Measurements from ENCODE around the gene PRDM16. TPM values are rescaled to one million over a fixed set of nuclear protein-coding genes. Genes with fewer than 3 reads are reported as not detected.
A peak's percentile ranks its signal among the peaks of the same experiment; 100 is the strongest.

Gene PRDM16
- total and polyA plus RNA-seq, 2 of the 8 experiments (the other 6 are each of a cell fraction or from before 2014, with no cell fraction given) = 0.39 to 0.43 TPM

GRCh38 chr1:3135073-3135702 lies 66.2 kb downstream of the PRDM16 start:
- Histone ChIP-seq H2BK120ac (replicated peaks; ENCODE audit: low read depth, low read length) (no peak overlapping the region), H3K14ac (ENCODE audit: insufficient read length) (no peak overlapping the region), H3K56ac (replicated peaks; ENCODE audit: insufficient read length, low read depth, low read length) (no peak overlapping the region), H3K79me1 (ENCODE audit: low read depth, low read length) (no peaks in the 10 kb centered on the region), H2BK20ac (ENCODE audit: low read length) (no peak overlapping the region), H3K23me2 (ENCODE audit: low read depth, low read length) (no peaks in the 10 kb centered on the region), H3K9ac (replicated peaks in 1 of 4; ENCODE audit: extremely low read depth in 1 of 4, low read depth in 3 of 4, low read length in 3 of 4) (no peak overlapping the region), H3K79me2 (ENCODE audit: control insufficient read depth in 1 of 2, insufficient read depth in 2 of 2, low read length in 2 of 2) (no peaks in the 10 kb centered on the region), H2BK12ac (ENCODE audit: low read depth, low read length) (no peak overlapping the region), H3K18ac (ENCODE audit: extremely low read depth, low read length) (no peak overlapping the region), H4K8ac (ENCODE audit: extremely low read depth, insufficient read depth, low read length) (no peak overlapping the region), H3K27me3 (replicated peaks in 1 of 4; ENCODE audit: control insufficient read depth in 3 of 4, extremely low read depth in 1 of 4, insufficient read depth in 3 of 4, low read length in 3 of 4) (no peaks in the 10 kb centered on the region), H3K4ac (replicated peaks; ENCODE audit: insufficient read length, low read depth, low read length) (no peak overlapping the region), H3K23ac (ENCODE audit: insufficient read length) (no peak overlapping the region), H3K4me2 (ENCODE audit: insufficient read depth in 1 of 2, low read depth in 2 of 2, low read length in 2 of 2) (no peak overlapping the region), H3K9me3 (ENCODE audit: insufficient read depth in 2 of 2, low read depth in 1 of 2, low read length in 1 of 2) (no peaks in the 10 kb centered on the region), H4K20me1 (replicated peaks in 1 of 2; ENCODE audit: control insufficient read depth in 1 of 2, insufficient read depth in 2 of 2, low read length in 2 of 2) (no peaks in the 10 kb centered on the region), H3K36me3 (ENCODE audit: control insufficient read depth in 2 of 4, insufficient read depth in 4 of 4, low read length in 3 of 4) (no peaks in the 10 kb centered on the region), H3K4me3 (ENCODE audit: extremely low read depth in 1 of 4, insufficient read depth in 2 of 4, low read depth in 3 of 4, low read length in 4 of 4) (no peak overlapping the region), H4K91ac (replicated peaks; ENCODE audit: insufficient read length, low read length) (no peak overlapping the region), H2BK5ac (ENCODE audit: low read depth, low read length) (no peak overlapping the region), H3K27ac (ENCODE audit: low read depth, low read length) (no peak overlapping the region), H2AK5ac (ENCODE audit: low read depth, low read length) (no peak overlapping the region), H4K5ac (ENCODE audit: insufficient read length, low read depth, low read length) (no peak overlapping the region), H2BK15ac (ENCODE audit: low read length) (no peak overlapping the region), H2AFZ (ENCODE audit: low read length) (no peak overlapping the region), H3K4me1 (replicated peaks in 1 of 4; ENCODE audit: control insufficient read depth in 3 of 4, insufficient read depth in 4 of 4, low read length in 3 of 4) (peaks cover 0 to 5% (median 3%) of the 10 kb centered on the region in 4 experiments; a peak in 4 of 7 replicates)
- FAIRE-seq (no peak), DNase-seq (ENCODE audit: low read depth in 1 of 2, low spot score in 2 of 2) (peak in 1 of 2 experiments; percentile 55)
- ChIA-PET POLR2A (ENCODE audit: partially characterized antibody) (no interaction called here), CTCF (ENCODE audit: partially characterized antibody) (interaction anchor here (0.6 to 1.8 kb wide), 10 partner anchors 8 to 793 kb away, joined by 3 to 5 read pairs (median 4); no protein-coding TSS in a partner anchor)
- WGBS, 2 experiments (ENCODE audit: extremely low coverage in 1 of 2, insufficient coverage in 1 of 2, insufficient read length in 1 of 2, insufficient replicate concordance in 2 of 2, low coverage in 1 of 2, low lambda C conversion rate in 2 of 2, missing lambda C conversion rate in 1 of 2) = 84% methylated on average over 25 of the region's 29 CpGs; no CpG with 5 or more reads in 1 of the 2 experiments

All from H1 (cell line).